ENCODE results near the gene NKX1-1.
"Not testable (repeated sequence)": the region's sequence is repeated elsewhere in the genome, so short reads cannot be mapped to it uniquely, and the experiment has no call there.

Gene NKX1-1

GRCh38 chr4:1449475-1449832 is 43.2 kb upstream of the NKX1-1 start:
- POLR2A ChIA-PET: no interaction called here
- Histone ChIP-seq H3K4me1 (ENCODE audit: control extremely low read depth in 1 of 4, control insufficient read depth in 4 of 4, insufficient read depth in 4 of 4, low read length in 3 of 4) (no peaks in the 10 kb centered on the region), H3K36me3 (ENCODE audit: control insufficient read depth in 4 of 4, insufficient read depth in 4 of 4, low read length in 3 of 4) (no peaks in the 10 kb centered on the region), H3K27ac (ENCODE audit: insufficient read depth in 1 of 2, low read depth in 1 of 2, low read length in 2 of 2, poor library complexity in 1 of 2, severe bottlenecking in 2 of 2) (no peak overlapping the region), H3K27me3 (replicated peaks in 2 of 5; ENCODE audit: control insufficient read depth in 4 of 5, insufficient read depth in 5 of 5, low read length in 4 of 5) (peaks cover 0 to 31% (median under 1%) of the 10 kb centered on the region in 5 experiments), H3K9me3 (ENCODE audit: control extremely low read depth in 1 of 5, control insufficient read depth in 4 of 5, insufficient read depth in 2 of 5, low read depth in 1 of 5, low read length in 4 of 5) (peaks cover 0 to 13% (median 4%) of the 10 kb centered on the region in 5 experiments), H3K4me3 (ENCODE audit: control insufficient read depth in 1 of 7, extremely low read depth in 1 of 7, insufficient read depth in 4 of 7, low read depth in 2 of 7, low read length in 6 of 7) (no peak overlapping the region)
- CTCF ChIA-PET: no interaction called here
- no peak for DNase-seq
- WGBS (ENCODE audit: insufficient coverage): 56% methylated on average over 10 of the region's 12 CpGs

- POLR2A ChIA-PET: no interaction called here
- H3K36me3 ChIP-seq (ENCODE audit: control insufficient read depth in 4 of 4, insufficient read depth in 4 of 4, low read length in 3 of 4): no peaks in the 10 kb centered on the region
Measured at GRCh38 chr4:1448589-1449420, 42.6 kb upstream of the NKX1-1 start.

GRCh38 chr4:1447676-1448588 is 41.7 kb upstream of the NKX1-1 start:
- no peak for DNase-seq
- Histone ChIP-seq H3K9me3 (ENCODE audit: control extremely low read depth in 1 of 5, control insufficient read depth in 4 of 5, insufficient read depth in 2 of 5, low read depth in 1 of 5, low read length in 4 of 5) (peaks cover 0 to 6% (median 0%) of the 10 kb centered on the region in 5 experiments), H3K4me3 (ENCODE audit: control insufficient read depth in 1 of 7, extremely low read depth in 1 of 7, insufficient read depth in 4 of 7, low read depth in 2 of 7, low read length in 6 of 7) (no peak overlapping the region), H3K27me3 (replicated peaks in 2 of 5; ENCODE audit: control insufficient read depth in 4 of 5, insufficient read depth in 5 of 5, low read length in 4 of 5) (peaks cover 0 to 31% (median 2%) of the 10 kb centered on the region in 5 experiments), H3K27ac (ENCODE audit: insufficient read depth in 1 of 2, low read depth in 1 of 2, low read length in 2 of 2, poor library complexity in 1 of 2, severe bottlenecking in 2 of 2) (no peak overlapping the region), H3K4me1 (ENCODE audit: control extremely low read depth in 1 of 4, control insufficient read depth in 4 of 4, insufficient read depth in 4 of 4, low read length in 3 of 4) (no peaks in the 10 kb centered on the region), H3K36me3 (ENCODE audit: control insufficient read depth in 4 of 4, insufficient read depth in 4 of 4, low read length in 3 of 4) (no peaks in the 10 kb centered on the region)
- WGBS (ENCODE audit: insufficient coverage): 91% methylated on average over 16 of the region's 18 CpGs
- ChIA-PET POLR2A (no interaction called here), CTCF (no interaction called here)

More at GRCh38 chr4:1448589-1449420, 42.6 kb upstream of the NKX1-1 start:
- peaks cover 0 to 7% (median 0%) of the 10 kb centered on the region in 5 experiments for H3K9me3 ChIP-seq (ENCODE audit: control extremely low read depth in 1 of 5, control insufficient read depth in 4 of 5, insufficient read depth in 2 of 5, low read depth in 1 of 5, low read length in 4 of 5)
- CTCF ChIA-PET: no interaction called here
- no peak overlapping the region for H3K4me3 ChIP-seq (ENCODE audit: control insufficient read depth in 1 of 7, extremely low read depth in 1 of 7, insufficient read depth in 4 of 7, low read depth in 2 of 7, low read length in 6 of 7)
- no peak overlapping the region for H3K27ac ChIP-seq (ENCODE audit: insufficient read depth in 1 of 2, low read depth in 1 of 2, low read length in 2 of 2, poor library complexity in 1 of 2, severe bottlenecking in 2 of 2)
- DNase-seq: no peak
- peaks cover 0 to 31% (median 0%) of the 10 kb centered on the region in 5 experiments for H3K27me3 ChIP-seq (replicated peaks in 2 of 5; ENCODE audit: control insufficient read depth in 4 of 5, insufficient read depth in 5 of 5, low read length in 4 of 5)
- 86% methylated on average over 27 of the region's 28 CpGs for WGBS (ENCODE audit: insufficient coverage)
- no peaks in the 10 kb centered on the region for H3K4me1 ChIP-seq (ENCODE audit: control extremely low read depth in 1 of 4, control insufficient read depth in 4 of 4, insufficient read depth in 4 of 4, low read length in 3 of 4)

GRCh38 chr4:1446502-1447386 is 40.5 kb upstream of the NKX1-1 start:
- DNase-seq: no peak
- CTCF ChIA-PET: no interaction called here
- WGBS (ENCODE audit: insufficient coverage): 92% methylated on average over 16 of the region's 22 CpGs
- Histone ChIP-seq H3K36me3 (ENCODE audit: control insufficient read depth in 4 of 4, insufficient read depth in 4 of 4, low read length in 3 of 4) (no peaks in the 10 kb centered on the region), H3K4me3 (ENCODE audit: control insufficient read depth in 1 of 7, extremely low read depth in 1 of 7, insufficient read depth in 4 of 7, low read depth in 2 of 7, low read length in 6 of 7) (no peak overlapping the region), H3K27ac (ENCODE audit: insufficient read depth in 1 of 2, low read depth in 1 of 2, low read length in 2 of 2, poor library complexity in 1 of 2, severe bottlenecking in 2 of 2) (no peak overlapping the region), H3K9me3 (ENCODE audit: control extremely low read depth in 1 of 5, control insufficient read depth in 4 of 5, insufficient read depth in 2 of 5, low read depth in 1 of 5, low read length in 4 of 5) (peaks cover 0 to 3% (median 0%) of the 10 kb centered on the region in 5 experiments), H3K4me1 (ENCODE audit: control extremely low read depth in 1 of 4, control insufficient read depth in 4 of 4, insufficient read depth in 4 of 4, low read length in 3 of 4) (no peaks in the 10 kb centered on the region), H3K27me3 (replicated peaks in 2 of 5; ENCODE audit: control insufficient read depth in 4 of 5, insufficient read depth in 5 of 5, low read length in 4 of 5) (peaks cover 0 to 30% (median 2%) of the 10 kb centered on the region in 5 experiments)
- POLR2A ChIA-PET: no interaction called here

- H3K4me1 ChIP-seq (ENCODE audit: control extremely low read depth in 1 of 4, control insufficient read depth in 4 of 4, insufficient read depth in 4 of 4, low read length in 3 of 4): no peaks in the 10 kb centered on the region
- no peak overlapping the region for H3K27ac ChIP-seq (ENCODE audit: insufficient read depth in 1 of 2, low read depth in 1 of 2, low read length in 2 of 2, poor library complexity in 1 of 2, severe bottlenecking in 2 of 2)
- H3K4me3 ChIP-seq (ENCODE audit: control insufficient read depth in 1 of 7, extremely low read depth in 1 of 7, insufficient read depth in 4 of 7, low read depth in 2 of 7, low read length in 6 of 7): no peak overlapping the region
- DNase-seq: no peak
- POLR2A ChIA-PET: no interaction called here
- CTCF ChIA-PET: no interaction called here
- H3K36me3 ChIP-seq (ENCODE audit: control insufficient read depth in 4 of 4, insufficient read depth in 4 of 4, low read length in 3 of 4): no peaks in the 10 kb centered on the region
- H3K9me3 ChIP-seq (ENCODE audit: control extremely low read depth in 1 of 5, control insufficient read depth in 4 of 5, insufficient read depth in 2 of 5, low read depth in 1 of 5, low read length in 4 of 5): no peaks in the 10 kb centered on the region
- H3K27me3 ChIP-seq (replicated peaks in 2 of 5; ENCODE audit: control insufficient read depth in 4 of 5, insufficient read depth in 5 of 5, low read length in 4 of 5): peaks cover 0 to 23% (median 2%) of the 10 kb centered on the region in 5 experiments
- 95% methylated on average over 18 of the region's 21 CpGs for WGBS (ENCODE audit: insufficient coverage)
Measured at GRCh38 chr4:1445716-1446445, 39.6 kb upstream of the NKX1-1 start.

- H3K4me3 ChIP-seq (ENCODE audit: control insufficient read depth in 1 of 7, extremely low read depth in 1 of 7, insufficient read depth in 4 of 7, low read depth in 2 of 7, low read length in 6 of 7); H3K36me3 ChIP-seq (ENCODE audit: control insufficient read depth in 4 of 4, insufficient read depth in 4 of 4, low read length in 3 of 4); H3K4me1 ChIP-seq (ENCODE audit: control extremely low read depth in 1 of 4, control insufficient read depth in 4 of 4, insufficient read depth in 4 of 4, low read length in 3 of 4); H3K27ac ChIP-seq (ENCODE audit: insufficient read depth in 1 of 2, low read depth in 1 of 2, low read length in 2 of 2, poor library complexity in 1 of 2, severe bottlenecking in 2 of 2); DNase-seq; H3K9me3 ChIP-seq (ENCODE audit: control extremely low read depth in 1 of 5, control insufficient read depth in 4 of 5, insufficient read depth in 2 of 5, low read depth in 1 of 5, low read length in 4 of 5); POLR2A ChIA-PET; CTCF ChIA-PET: not testable (repeated sequence)
- 62% methylated on average over 4 of the region's 4 CpGs for WGBS (ENCODE audit: insufficient coverage)
- peaks cover 0 to 16% (median 2%) of the 10 kb centered on the region in 5 experiments for H3K27me3 ChIP-seq (replicated peaks in 2 of 5; ENCODE audit: control insufficient read depth in 4 of 5, insufficient read depth in 5 of 5, low read length in 4 of 5)
Measured at GRCh38 chr4:1443688-1444172, 37.5 kb upstream of the NKX1-1 start.

All from common myeloid progenitor, CD34-positive (primary cell).